Calu3 (cell line): Measurements from ENCODE around the gene VCL. TPM values are rescaled to one million over a fixed set of nuclear protein-coding genes. Genes with fewer than 3 reads are reported as not detected.

Experiments used
- BruUV-seq: library from RNA; stranded (reverse); fragments of 400-500 nt; replicated peaks from 2 replicates; lab custom pipeline; 2021; lab: Mats Ljungman, UMichigan
- CTCF ChIA-PET: fragments of 300-600 bp; sonication (Branson Sonifier 250); formaldehyde crosslinking; loops from one replicate; lab custom pipeline; 2022; ENCODE audit warnings: antibody characterized with exemption; lab: Charles Lee
- DNase-seq: peaks from one replicate; pipeline ENCODE4 v3.0.0; 2022
- H3K27ac Mint-ChIP-seq: one replicate; pipeline ENCODE4 v1.8.0; 2022; ENCODE audit warnings: mixed read lengths; ENCODE audit not compliant: unreplicated experiment
- H3K27me3 Mint-ChIP-seq: one replicate; pipeline ENCODE4 v1.8.0; 2022; ENCODE audit warnings: mixed read lengths; ENCODE audit not compliant: unreplicated experiment
- H3K36me3 Mint-ChIP-seq: one replicate; pipeline ENCODE4 v1.8.0; 2022; ENCODE audit warnings: mild to moderate bottlenecking, moderate library complexity, mixed read lengths; ENCODE audit not compliant: insufficient read depth, unreplicated experiment
- H3K4me1 Mint-ChIP-seq: one replicate; pipeline ENCODE4 v1.8.0; 2022; ENCODE audit warnings: mild to moderate bottlenecking, low read depth, mixed read lengths; ENCODE audit not compliant: unreplicated experiment
- H3K4me3 Mint-ChIP-seq: one replicate; pipeline ENCODE4 v1.8.0; 2022; ENCODE audit warnings: mild to moderate bottlenecking, low read depth, moderate library complexity, mixed read lengths; ENCODE audit not compliant: unreplicated experiment
- H3K9me3 Mint-ChIP-seq: one replicate; pipeline ENCODE4 v1.8.0; 2022; ENCODE audit warnings: low read depth, mixed read lengths; ENCODE audit not compliant: unreplicated experiment
- CTCF ChIP-seq: fragments of 200-600 bp; IDR thresholded peaks from one replicate; pipeline ENCODE4 v1.8.0; 2022; ENCODE audit warnings: antibody characterized with exemption; ENCODE audit not compliant: unreplicated experiment
- intact Hi-C: fragments of 100-400 bp; cut with micrococcal nuclease; formaldehyde crosslinking; loops from one replicate; pipeline ENCODE4 v1.10.0; 2022; ENCODE audit not compliant: unreplicated experiment
- total RNA-seq: library from RNA; stranded (reverse); gene quantifications from 2 replicates; pipeline ENCODE4 v1.2.3, GENCODE V29; 2022

The VCL gene
- total RNA-seq, 1 experiment from 2014 or later = 237 TPM

GRCh38 chr10:74160013-74160412, 162.1 kb downstream of the VCL start:
- no peak overlapping the region for H3K27ac Mint-ChIP-seq
- no peak for DNase-seq
- no peaks in the 10 kb centered on the region for H3K27me3 Mint-ChIP-seq
- BruUV-seq = no TSS peak
- CTCF ChIA-PET = no interaction called here
- intact Hi-C loops = no loop called here
- no peaks in the 10 kb centered on the region for H3K36me3 Mint-ChIP-seq
- no peak overlapping the region for H3K4me3 Mint-ChIP-seq
- H3K9me3 Mint-ChIP-seq = no peaks in the 10 kb centered on the region
- no peak for TF ChIP-seq CTCF
- peaks cover 17% of the 10 kb centered on the region for H3K4me1 Mint-ChIP-seq

GRCh38 chr10:74163319-74164068, 165.6 kb downstream of the VCL start:
- BruUV-seq = no TSS peak
- intact Hi-C loops = no loop called here
- Mint-ChIP-seq H3K27me3 (no peaks in the 10 kb centered on the region), H3K27ac (no peak overlapping the region), H3K9me3 (no peaks in the 10 kb centered on the region), H3K4me1 (peaks cover 14% of the 10 kb centered on the region), H3K4me3 (no peak overlapping the region), H3K36me3 (no peaks in the 10 kb centered on the region)
- DNase-seq = no peak
- TF ChIP-seq CTCF = no peak
- CTCF ChIA-PET = no interaction called here

GRCh38 chr10:74164716-74165529, 167.0 kb downstream of the VCL start:
- BruUV-seq = no TSS peak
- CTCF ChIA-PET = no interaction called here
- H3K9me3 Mint-ChIP-seq = no peaks in the 10 kb centered on the region
- no peak overlapping the region for H3K27ac Mint-ChIP-seq
- H3K27me3 Mint-ChIP-seq = no peaks in the 10 kb centered on the region
- TF ChIP-seq CTCF = no peak
- DNase-seq = no peak
- H3K4me1 Mint-ChIP-seq = peaks cover 14% of the 10 kb centered on the region
- intact Hi-C loops = no loop called here
- H3K4me3 Mint-ChIP-seq = no peak overlapping the region
- no peaks in the 10 kb centered on the region for H3K36me3 Mint-ChIP-seq

- no peaks in the 10 kb centered on the region for H3K27me3 Mint-ChIP-seq
- no peaks in the 10 kb centered on the region for H3K9me3 Mint-ChIP-seq
- no TSS peak for BruUV-seq
- CTCF ChIA-PET = interaction anchor here (0.6 kb wide), 1 partner anchor 294 kb away, joined by 8 read pairs; no protein-coding TSS in a partner anchor
- H3K4me3 Mint-ChIP-seq = no peak overlapping the region
- DNase-seq = no peak
- TF ChIP-seq CTCF = no peak
- intact Hi-C loops = no loop called here
- H3K4me1 Mint-ChIP-seq = peaks cover 14% of the 10 kb centered on the region
- no peak overlapping the region for H3K27ac Mint-ChIP-seq
- no peaks in the 10 kb centered on the region for H3K36me3 Mint-ChIP-seq
These were observed 167.6 kb downstream of the VCL start for GRCh38 chr10:74165530-74165901.
